Activated CD4-positive, alpha-beta T cell treated with anti-CD3 and anti-CD28 coated beads for 36 hours (primary cell): ENCODE data around the gene AREL1. TPM values are rescaled to one million over a fixed set of nuclear protein-coding genes. Genes with fewer than 3 reads are reported as not detected.

Experiments used
- ATAC-seq: fragments of 200-7000 bp; cut with Tn5 transposase; one replicate; pipeline ENCODE4 v1.10.0; 2021; ENCODE audit warnings: mild to moderate bottlenecking, moderate library complexity
- CTCF ChIA-PET: fragments of 350-600 bp; sonication (Branson Sonifier 250); formaldehyde crosslinking; loops from one replicate; lab custom pipeline; 2021; ENCODE audit warnings: antibody characterized with exemption; lab: Charles Lee
- POLR2A ChIA-PET: fragments of 350-600 bp; sonication (Branson Sonifier 250); formaldehyde crosslinking; loops from one replicate; lab custom pipeline; 2021; ENCODE audit warnings: antibody characterized with exemption, inconsistent platforms; lab: Charles Lee
- DNase-seq: peaks from one replicate; pipeline ENCODE4 v3.0.0-alpha.2; 2020
- H3K27ac Mint-ChIP-seq: one replicate; pipeline ENCODE4 v1.8.0; 2021; ENCODE audit warnings: mixed read lengths
- H3K27me3 Mint-ChIP-seq: one replicate; pipeline ENCODE4 v1.8.0; 2021; ENCODE audit warnings: mixed read lengths
- H3K36me3 Mint-ChIP-seq: one replicate; pipeline ENCODE4 v1.8.0; 2021; ENCODE audit warnings: low read depth, mixed read lengths
- H3K4me1 Mint-ChIP-seq: one replicate; pipeline ENCODE4 v1.8.0; 2021; ENCODE audit warnings: mixed read lengths
- H3K4me3 Mint-ChIP-seq: one replicate; pipeline ENCODE4 v1.8.0; 2021; ENCODE audit warnings: mild to moderate bottlenecking, moderate library complexity, mixed read lengths
- H3K9me3 Mint-ChIP-seq: one replicate; pipeline ENCODE4 v1.8.0; 2021; ENCODE audit warnings: low read depth, mixed read lengths
- intact Hi-C, 2 experiments: fragments of 100-400 bp; cut with DNase I in 1 of 2; cut with micrococcal nuclease in 1 of 2; formaldehyde crosslinking; loops; one replicate each; pipeline versions ENCODE4 v1.14.2 to v1.15.1; 2022 to 2024; cut with DNase I, micrococcal nuclease
- total RNA-seq, 2 experiments: library from RNA; stranded (reverse); gene quantifications; one replicate each; pipeline ENCODE4 v1.2.3, GENCODE V29; 2021

AREL1 gene
- total RNA-seq, 2 experiments from 2014 or later = 31.3 to 35.6 TPM

GRCh38 chr14:74660167-74660566 lies 52.7 kb downstream of the AREL1 start:
- peaks cover 20% of the 10 kb centered on the region for H3K36me3 Mint-ChIP-seq
- H3K27ac Mint-ChIP-seq = no peak overlapping the region
- no peaks in the 10 kb centered on the region for H3K27me3 Mint-ChIP-seq
- no peaks in the 10 kb centered on the region for H3K9me3 Mint-ChIP-seq
- DNase-seq (no peak), ATAC-seq (no peak)
- ChIA-PET CTCF (interaction anchor here (0.6 to 1.0 kb wide), 3 partner anchors 51 to 578 kb away, joined by 3 to 5 read pairs (median 3); no protein-coding TSS in a partner anchor), POLR2A (interaction anchor here (0.6 kb wide), 1 partner anchor 290 kb away, joined by 7 read pairs; no protein-coding TSS in a partner anchor)
- no peak overlapping the region for H3K4me3 Mint-ChIP-seq
- intact Hi-C loops = no loop called here
- H3K4me1 Mint-ChIP-seq = no peaks in the 10 kb centered on the region

GRCh38 chr14:74658535-74659131 lies 54.2 kb downstream of the AREL1 start:
- Mint-ChIP-seq H3K9me3 (no peaks in the 10 kb centered on the region), H3K4me3 (no peak overlapping the region), H3K27me3 (no peaks in the 10 kb centered on the region), H3K4me1 (no peaks in the 10 kb centered on the region), H3K36me3 (peaks cover 15% of the 10 kb centered on the region), H3K27ac (no peak overlapping the region)
- ATAC-seq (no peak), DNase-seq (no peak)
- POLR2A ChIA-PET = no interaction called here
- CTCF ChIA-PET = interaction anchor here (0.6 to 1.1 kb wide), 2 partner anchors 49 to 143 kb away, joined by 3 read pairs; no protein-coding TSS in a partner anchor
- intact Hi-C loops = no loop called here

DNA sequence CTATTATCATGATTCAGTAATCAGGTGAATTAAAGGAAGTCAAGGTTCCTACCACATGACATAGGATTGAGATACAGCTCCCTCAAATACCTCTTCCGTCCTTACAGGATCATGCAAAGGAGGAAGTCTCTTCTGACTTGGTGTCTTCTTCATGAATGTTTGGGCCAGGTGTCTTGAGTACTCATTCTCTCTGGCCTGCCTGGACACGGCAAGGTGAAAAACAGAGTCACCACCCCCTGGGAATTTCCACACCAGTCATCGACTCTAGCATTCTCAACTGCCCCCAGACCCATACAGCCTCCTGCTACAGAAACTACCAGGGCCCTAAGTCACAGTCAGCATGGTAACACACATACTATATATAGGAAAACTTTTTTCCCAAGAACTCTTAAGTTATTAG lies 55.9 kb downstream of the AREL1 start:
- H3K27ac Mint-ChIP-seq = peak overlapping the region; percentile 59
- ChIA-PET CTCF (interaction anchor here (0.8 to 1.4 kb wide), 2 partner anchors 9 to 16 kb away, joined by 3 to 4 read pairs; no protein-coding TSS in a partner anchor), POLR2A (no interaction called here)
- peaks cover 9% of the 10 kb centered on the region for H3K36me3 Mint-ChIP-seq
- no peaks in the 10 kb centered on the region for H3K9me3 Mint-ChIP-seq
- no peak overlapping the region for H3K4me3 Mint-ChIP-seq
- intact Hi-C loops = no loop called here
- no peaks in the 10 kb centered on the region for H3K27me3 Mint-ChIP-seq
- no peak for DNase-seq
- no peaks in the 10 kb centered on the region for H3K4me1 Mint-ChIP-seq
- no peak for ATAC-seq

- H3K4me1 Mint-ChIP-seq = peaks cover 3% of the 10 kb centered on the region
- H3K4me3 Mint-ChIP-seq = no peak overlapping the region
- ChIA-PET POLR2A (no interaction called here), CTCF (interaction anchor here (0.8 to 1.4 kb wide), 2 partner anchors 10 to 15 kb away, joined by 3 to 4 read pairs; no protein-coding TSS in a partner anchor)
- no peaks in the 10 kb centered on the region for H3K9me3 Mint-ChIP-seq
- H3K27me3 Mint-ChIP-seq = no peaks in the 10 kb centered on the region
- H3K36me3 Mint-ChIP-seq = peaks cover 5% of the 10 kb centered on the region
- ATAC-seq (no peak), DNase-seq (no peak)
- no peak overlapping the region for H3K27ac Mint-ChIP-seq
- intact Hi-C loops = no loop called here
Measured at GRCh38 chr14:74655599-74656395, 57.1 kb downstream of the AREL1 start.

DNA sequence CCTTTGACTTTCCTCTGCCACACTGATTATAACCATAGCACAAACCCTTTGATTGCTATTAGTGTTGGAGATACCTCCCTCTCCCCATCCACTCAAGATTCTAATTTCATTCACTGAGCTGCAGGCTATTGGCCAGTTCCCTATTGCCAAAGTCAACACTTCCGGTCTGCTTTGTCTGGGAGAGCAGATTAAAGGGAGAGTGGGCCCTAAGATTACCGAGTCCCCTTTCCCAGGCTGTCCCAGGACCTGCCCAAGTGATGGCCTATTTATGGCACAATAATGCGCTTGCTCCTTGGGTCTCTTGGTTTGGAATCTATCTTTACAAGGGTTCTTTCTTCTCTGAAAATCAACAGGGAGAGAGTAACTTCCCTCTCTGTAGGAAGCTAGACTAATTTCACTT lies 57.9 kb downstream of the AREL1 start:
- H3K36me3 Mint-ChIP-seq = peaks cover 5% of the 10 kb centered on the region
- POLR2A ChIA-PET = no interaction called here

DNA sequence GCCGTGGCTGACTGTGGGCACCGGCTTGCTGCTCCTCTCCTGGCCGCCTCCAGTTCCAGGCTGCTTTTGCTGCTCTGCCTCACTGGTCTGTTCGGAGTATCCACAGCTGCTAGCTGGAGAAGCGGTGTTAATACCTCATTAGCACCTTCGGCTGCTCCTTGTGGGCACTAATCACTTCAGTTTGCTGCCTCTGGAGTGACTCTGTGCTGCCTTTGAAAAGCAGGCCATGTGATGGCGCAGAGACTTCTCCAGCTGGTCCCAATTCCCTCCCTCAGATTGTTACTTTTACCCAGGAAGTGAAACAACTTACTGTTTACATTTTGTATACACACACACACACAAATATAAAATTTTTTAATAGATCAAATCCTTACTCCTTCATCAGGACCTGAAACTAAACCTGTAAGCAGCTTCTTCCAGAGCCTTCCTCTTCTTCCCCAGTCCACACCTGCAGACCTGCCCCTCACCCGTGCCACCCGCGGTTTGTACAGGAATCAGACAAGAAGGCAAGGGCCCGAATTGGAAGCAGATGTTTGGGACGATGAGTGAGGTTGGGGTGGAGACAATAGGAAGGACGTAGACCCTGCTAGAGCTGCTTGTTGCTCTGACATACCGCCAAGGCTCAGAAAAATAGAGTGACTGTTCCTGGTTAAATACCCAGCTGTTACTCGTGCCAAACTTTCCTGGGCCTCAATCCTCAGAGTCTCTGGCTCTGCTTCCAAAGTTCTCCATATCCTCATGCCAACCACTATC lies 59.3 kb downstream of the AREL1 start:
- H3K4me3 Mint-ChIP-seq = no peak overlapping the region
- CTCF ChIA-PET = interaction anchor here (0.6 to 1.5 kb wide), 5 partner anchors 9 to 1893 kb away, joined by 3 to 4 read pairs (median 3); no protein-coding TSS in a partner anchor
- peaks cover 5% of the 10 kb centered on the region for H3K36me3 Mint-ChIP-seq
- POLR2A ChIA-PET = interaction anchor here (0.6 kb wide), 1 partner anchor 15 kb away, joined by 4 read pairs; no protein-coding TSS in a partner anchor
- H3K27me3 Mint-ChIP-seq = no peaks in the 10 kb centered on the region
- H3K27ac Mint-ChIP-seq = no peak overlapping the region
- DNase-seq = no peak
- ATAC-seq = no peak
- peaks cover 3% of the 10 kb centered on the region for H3K4me1 Mint-ChIP-seq
- no peaks in the 10 kb centered on the region for H3K9me3 Mint-ChIP-seq
- intact Hi-C loops = no loop called here

More for the DNA sequence above, 57.9 kb downstream of the AREL1 start:
- DNase-seq (no peak), ATAC-seq (no peak)
- H3K4me1 Mint-ChIP-seq = peaks cover 3% of the 10 kb centered on the region
- no peak overlapping the region for H3K4me3 Mint-ChIP-seq
- CTCF ChIA-PET = interaction anchor here (1.5 kb wide), 1 partner anchor 14 kb away, joined by 3 read pairs; no protein-coding TSS in a partner anchor
- H3K27ac Mint-ChIP-seq = no peak overlapping the region
- H3K9me3 Mint-ChIP-seq = no peaks in the 10 kb centered on the region
- H3K27me3 Mint-ChIP-seq = no peaks in the 10 kb centered on the region
- intact Hi-C loops = no loop called here

GRCh38 chr14:74652541-74652940 lies 60.3 kb downstream of the AREL1 start:
- no peaks in the 10 kb centered on the region for H3K9me3 Mint-ChIP-seq
- intact Hi-C loops = no loop called here
- POLR2A ChIA-PET = no interaction called here
- no peak for ATAC-seq
- peaks cover 3% of the 10 kb centered on the region for H3K4me1 Mint-ChIP-seq
- CTCF ChIA-PET = no interaction called here
- no peaks in the 10 kb centered on the region for H3K27me3 Mint-ChIP-seq
- DNase-seq = no peak
- H3K4me3 Mint-ChIP-seq = no peak overlapping the region
- H3K36me3 Mint-ChIP-seq = peaks cover 5% of the 10 kb centered on the region
- no peak overlapping the region for H3K27ac Mint-ChIP-seq

- Mint-ChIP-seq H3K27me3 (no peaks in the 10 kb centered on the region), H3K9me3 (no peaks in the 10 kb centered on the region), H3K4me3 (no peak overlapping the region), H3K4me1 (peaks cover 3% of the 10 kb centered on the region), H3K36me3 (no peaks in the 10 kb centered on the region), H3K27ac (no peak overlapping the region)
- intact Hi-C loops = no loop called here
- ChIA-PET POLR2A (no interaction called here), CTCF (interaction anchor here (0.7 to 1.5 kb wide), 3 partner anchors 42 to 764 kb away, joined by 3 read pairs; no protein-coding TSS in a partner anchor)
- DNase-seq (no peak), ATAC-seq (no peak)
Measured at GRCh38 chr14:74650927-74651686, 61.8 kb downstream of the AREL1 start.

DNA sequence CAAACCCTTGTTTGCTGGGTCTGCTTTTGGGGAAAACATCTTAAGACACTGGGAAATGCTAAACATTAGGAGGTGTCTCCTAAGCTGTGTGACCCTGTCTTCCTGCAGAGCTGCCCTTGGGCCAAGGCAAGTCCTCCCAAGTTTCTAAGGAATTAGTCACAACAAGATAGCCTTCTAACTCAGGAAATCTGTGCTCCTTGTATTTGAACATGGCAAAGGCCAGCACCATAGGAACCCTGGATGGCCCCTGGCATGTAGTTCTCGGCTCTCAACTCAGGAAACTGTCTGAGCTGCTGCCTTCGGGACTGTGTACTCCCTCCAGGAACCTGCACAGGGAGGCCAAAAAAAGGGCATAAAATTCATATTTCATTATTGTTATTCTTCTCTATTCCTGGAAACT lies 63.2 kb downstream of the AREL1 start:
- ATAC-seq (no peak), DNase-seq (no peak)
- intact Hi-C loops = no loop called here
- Mint-ChIP-seq H3K4me3 (no peak overlapping the region), H3K27ac (no peak overlapping the region), H3K4me1 (peaks cover 3% of the 10 kb centered on the region), H3K36me3 (no peaks in the 10 kb centered on the region), H3K27me3 (no peaks in the 10 kb centered on the region), H3K9me3 (no peaks in the 10 kb centered on the region)
- ChIA-PET POLR2A (no interaction called here), CTCF (interaction anchor here (0.7 kb wide), 1 partner anchor 705 kb away, joined by 3 read pairs; no protein-coding TSS in a partner anchor)

GRCh38 chr14:74649167-74649566 lies 63.7 kb downstream of the AREL1 start:
- H3K4me1 Mint-ChIP-seq = peaks cover 3% of the 10 kb centered on the region
- H3K27me3 Mint-ChIP-seq = no peaks in the 10 kb centered on the region
- no peaks in the 10 kb centered on the region for H3K36me3 Mint-ChIP-seq
- H3K9me3 Mint-ChIP-seq = no peaks in the 10 kb centered on the region
- no peak for DNase-seq
- ATAC-seq = no peak
- no peak overlapping the region for H3K4me3 Mint-ChIP-seq
- CTCF ChIA-PET = interaction anchor here (0.7 to 1.1 kb wide), 3 partner anchors 31 to 705 kb away, joined by 3 to 4 read pairs (median 3); no protein-coding TSS in a partner anchor
- intact Hi-C loops = no loop called here
- POLR2A ChIA-PET = no interaction called here
- H3K27ac Mint-ChIP-seq = no peak overlapping the region
